Omental fat pad (tissue), 4 donors: ENCODE measurements around the gene BLNK. TPM values are rescaled to one million over a fixed set of nuclear protein-coding genes. Genes with fewer than 3 reads are reported as not detected.

Source experiments
- ATAC-seq: fragments of 150-250 bp; one replicate; pipeline ENCODE4 v1.9.1; 2016; ENCODE audit warnings: mild to moderate bottlenecking, moderate library complexity; ENCODE audit not compliant: low FRiP score
- DNase-seq: peaks from one replicate; pipeline ENCODE4 v3.0.0-alpha.2; 2019; ENCODE audit warnings: low spot score
- CTCF ChIP-seq, 3 donors: fragments of 450-650 bp; IDR thresholded peaks; one replicate each; pipeline ENCODE4 v1.5.1; 2016 to 2017; ENCODE audit warnings: antibody characterized with exemption in 3 of 3, mild to moderate bottlenecking in 3 of 3, moderate library complexity in 2 of 3
- total RNA-seq, 4 donors: library from RNA; depleted of rRNA; stranded (reverse); fragments of >200 nt; gene quantifications; one replicate each; pipeline ENCODE4 v1.1.0, GENCODE V29; 2016

Gene BLNK
- total RNA-seq, 4 donors from 2014 or later: 0.48 to 5.3 (median 3.2) TPM

GRCh38 chr10:96255549-96256333 lies 15.6 kb downstream of the BLNK start:
- TF ChIP-seq CTCF (IDR thresholded peaks at IDR 0.05): no peak
- DNase-seq (no peak), ATAC-seq (no peak)

GRCh38 chr10:96254976-96255375 lies 16.4 kb downstream of the BLNK start:
- no peak for TF ChIP-seq CTCF (IDR thresholded peaks at IDR 0.05)
- no peak for ATAC-seq
- no peak for DNase-seq

- DNase-seq (no peak), ATAC-seq (no peak)
- no peak for TF ChIP-seq CTCF (IDR thresholded peaks at IDR 0.05)
These were observed 18.6 kb downstream of the BLNK start for GRCh38 chr10:96252730-96253129.

GRCh38 chr10:96250349-96250748 lies 21.0 kb downstream of the BLNK start:
- TF ChIP-seq CTCF (IDR thresholded peaks at IDR 0.05): no peak
- ATAC-seq: no peak

GRCh38 chr10:96249264-96249663 lies 22.1 kb downstream of the BLNK start:
- no peak for TF ChIP-seq CTCF (IDR thresholded peaks at IDR 0.05)
- ATAC-seq: no peak
- DNase-seq: no peak

More at GRCh38 chr10:96250349-96250748, 21.0 kb downstream of the BLNK start:
- DNase-seq: no peak

GRCh38 chr10:96244354-96244753 lies 27.0 kb downstream of the BLNK start:
- no peak for TF ChIP-seq CTCF (IDR thresholded peaks at IDR 0.05)
- no peak for DNase-seq
- no peak for ATAC-seq

- ATAC-seq: no peak
- TF ChIP-seq CTCF (IDR thresholded peaks at IDR 0.05): no peak
- DNase-seq: no peak
These were observed 28.1 kb downstream of the BLNK start for GRCh38 chr10:96243296-96243695.
